ENCODE data around the gene BCOR. TPM values are rescaled to one million over a fixed set of nuclear protein-coding genes. Genes with fewer than 3 reads are reported as not detected.

Gene BCOR
- total and polyA plus RNA-seq, 2 of the 8 experiments (the other 6 are each of a cell fraction or from before 2014, with no cell fraction given), result 25.0 to 50.8 TPM

GRCh38 chrX:40076750-40077575 is 20.8 kb downstream of the BCOR start (continued):
- no peak for TF ChIP-seq CHD7 (IDR thresholded peaks at IDR 0.05; ENCODE audit: insufficient replicate concordance, low read length)
- TF ChIP-seq RNF2 (IDR thresholded peaks at IDR 0.05; ENCODE audit: borderline replicate concordance, low read depth, low read length, missing control alignments, poor library complexity, severe bottlenecking), result no peak

Data from H1 (cell line).